ENCODE measurements around the gene PKD2.

DNA sequence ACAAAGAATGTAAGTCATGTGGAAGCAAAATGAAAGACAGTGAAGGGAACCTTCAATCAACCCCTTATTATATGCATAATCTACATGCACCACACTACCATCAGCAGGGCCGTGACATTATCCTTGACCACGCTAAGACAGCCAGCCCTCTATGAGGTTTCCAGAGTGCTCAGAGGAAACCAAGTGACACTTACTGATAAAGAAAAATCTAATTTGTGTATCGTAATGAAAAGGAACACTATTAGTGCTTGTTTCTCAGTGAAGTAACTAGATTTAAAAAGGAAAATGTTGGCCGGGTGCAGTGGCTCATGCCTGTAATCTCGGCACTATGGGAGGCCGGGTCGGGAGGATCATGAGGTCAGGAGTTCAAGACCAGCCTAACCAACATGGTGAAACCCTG lies 94.6 kb downstream of the PKD2 start:
- TF ChIP-seq CTCF (IDR thresholded peaks at IDR 0.05; ENCODE audit: poor library complexity) = no peak
- no peak for TF ChIP-seq EZH2phosphoT487 (IDR thresholded peaks at IDR 0.05; ENCODE audit: low read depth, severe bottlenecking, unreplicated experiment)

Data from hepatocyte (in vitro differentiated cells).